GM23338 (cell line): ENCODE results near the gene CD276. TPM values are rescaled to one million over a fixed set of nuclear protein-coding genes. Genes with fewer than 3 reads are reported as not detected.

Experiments used
- ATAC-seq: fragments of 200-7000 bp; cut with Tn5 transposase; 3 replicates; pipeline ENCODE4 v1.9.1; 2020
- DNase-seq: peaks from one replicate; pipeline ENCODE4 v3.0.0-alpha.2; 2015; ENCODE audit warnings: low spot score
- H2AFZ ChIP-seq: fragments of 200-600 bp; sonication (generic); 2 replicates; pipeline ENCODE4 v1.8.0; 2016; ENCODE audit warnings: antibody characterized with exemption, mild to moderate bottlenecking, moderate library complexity
- H3F3A ChIP-seq: fragments of 200-600 bp; sonication (generic); replicated peaks from 2 replicates; pipeline ENCODE4 v1.8.0; 2017; ENCODE audit warnings: antibody characterized with exemption, mixed run types, low read depth
- H3K27ac ChIP-seq: fragments of 200-600 bp; sonication (generic); 2 replicates; pipeline ENCODE4 v1.6.1; 2016; ENCODE audit warnings: low read depth
- H3K27me3 ChIP-seq: fragments of 200-600 bp; sonication (generic); 2 replicates; pipeline ENCODE4 v1.8.0; 2016; ENCODE audit warnings: mild to moderate bottlenecking, mixed run types, moderate library complexity; ENCODE audit not compliant: insufficient read depth
- H3K36me3 ChIP-seq: fragments of 200-600 bp; sonication (generic); 2 replicates; pipeline ENCODE4 v1.8.0; 2016; ENCODE audit warnings: mild to moderate bottlenecking; ENCODE audit not compliant: insufficient read depth
- H3K4me1 ChIP-seq: fragments of 200-600 bp; sonication (generic); 2 replicates; pipeline ENCODE4 v1.8.0; 2016; ENCODE audit warnings: mild to moderate bottlenecking, moderate library complexity; ENCODE audit not compliant: insufficient read depth
- H3K4me2 ChIP-seq: fragments of 200-600 bp; sonication (generic); 2 replicates; pipeline ENCODE4 v1.7.1; 2017; ENCODE audit warnings: mixed run types
- H3K4me3 ChIP-seq: fragments of 200-600 bp; sonication (generic); 2 replicates; pipeline ENCODE4 v1.6.1; 2016; ENCODE audit warnings: mixed run types
- H3K79me2 ChIP-seq: fragments of 200-600 bp; sonication (generic); replicated peaks from 2 replicates; pipeline ENCODE4 v1.8.0; 2017; ENCODE audit warnings: mild to moderate bottlenecking; ENCODE audit not compliant: insufficient read depth
- H3K9me2 ChIP-seq: fragments of 200-600 bp; sonication (generic); 2 replicates; pipeline ENCODE4 v1.8.0; 2017; ENCODE audit not compliant: insufficient read depth
- H4K20me1 ChIP-seq: fragments of 200-600 bp; sonication (generic); replicated peaks from 2 replicates; pipeline ENCODE4 v1.8.0; 2017; ENCODE audit warnings: mild to moderate bottlenecking; ENCODE audit not compliant: insufficient read depth
- H3K27ac Mint-ChIP-seq: 2 replicates; pipeline ENCODE4 v1.8.0; 2020; ENCODE audit warnings: inconsistent platforms, mild to moderate bottlenecking, moderate library complexity, mixed read lengths
- H3K27me3 Mint-ChIP-seq: 3 replicates; pipeline ENCODE4 v1.8.0; 2022; ENCODE audit warnings: low read depth, mild to moderate bottlenecking, moderate library complexity, mixed read lengths, inconsistent platforms; ENCODE audit not compliant: insufficient read depth, poor library complexity
- H3K36me3 Mint-ChIP-seq: 3 replicates; pipeline ENCODE4 v1.8.0; 2021; ENCODE audit warnings: low read depth, mild to moderate bottlenecking, inconsistent platforms, moderate library complexity, mixed read lengths
- H3K4me1 Mint-ChIP-seq: 3 replicates; pipeline ENCODE4 v1.8.0; 2020; ENCODE audit warnings: mild to moderate bottlenecking, inconsistent platforms, mixed read lengths
- H3K4me3 Mint-ChIP-seq: 3 replicates; pipeline ENCODE4 v1.8.0; 2021; ENCODE audit warnings: moderate library complexity, mild to moderate bottlenecking, inconsistent platforms, mixed read lengths
- H3K9me3 Mint-ChIP-seq: 3 replicates; pipeline ENCODE4 v1.8.0; 2020; ENCODE audit warnings: moderate library complexity, mild to moderate bottlenecking, inconsistent platforms, mixed read lengths
- CREB1 ChIP-seq: fragments of 250-450 bp; sonication (Bioruptor Pico); IDR thresholded peaks from 2 replicates; pipeline ENCODE4 v1.5.0; 2020; ENCODE audit warnings: low read depth, mild to moderate bottlenecking, moderate library complexity
- EZH2 ChIP-seq: fragments of 200-600 bp; sonication (generic); IDR thresholded peaks from one replicate; pipeline ENCODE4 v1.8.0; 2017; ENCODE audit warnings: antibody characterized with exemption, mild to moderate bottlenecking, low read depth; ENCODE audit not compliant: unreplicated experiment
- EZH2phosphoT487 ChIP-seq: fragments of 200-600 bp; sonication (generic); IDR thresholded peaks from one replicate; pipeline ENCODE4 v1.8.1; 2018; ENCODE audit warnings: antibody characterized with exemption; ENCODE audit not compliant: unreplicated experiment
- JUNB ChIP-seq: IDR thresholded peaks from one replicate; pipeline ENCODE4 v1.6.1; 2016; ENCODE audit warnings: antibody characterized with exemption; ENCODE audit not compliant: unreplicated experiment
- NANOG ChIP-seq: IDR thresholded peaks from 2 replicates; pipeline ENCODE4 v1.6.1; 2016; ENCODE audit warnings: antibody characterized with exemption, borderline replicate concordance
- POLR2AphosphoS5 ChIP-seq: IDR thresholded peaks from 2 replicates; pipeline ENCODE4 v1.6.1; 2016; ENCODE audit warnings: antibody characterized with exemption, low read depth
- STAT1 ChIP-seq: IDR thresholded peaks from one replicate; pipeline ENCODE4 v1.6.1; 2016; ENCODE audit warnings: antibody characterized with exemption; ENCODE audit not compliant: unreplicated experiment
- ZNF114 ChIP-seq: fragments of 250-450 bp; sonication (Bioruptor Pico); IDR thresholded peaks from 2 replicates; pipeline ENCODE4 v1.5.0; 2020; ENCODE audit warnings: mild to moderate bottlenecking, moderate library complexity
- ZNF331 ChIP-seq: fragments of 250-450 bp; sonication (Bioruptor Pico); IDR thresholded peaks from 2 replicates; pipeline ENCODE4 v1.5.0; 2020; ENCODE audit warnings: low read depth, mild to moderate bottlenecking, moderate library complexity
- polyA plus RNA-seq: library from polyadenylated mRNA; unstranded; fragments of >200 nt; fragmentation: Nextera tagmentation; extraction: Ambion mirVana; gene quantifications from 2 replicates; pipeline ENCODE4 v1.2.1, GENCODE V29; 2016
- total RNA-seq: library from RNA; depleted of rRNA; stranded (reverse); fragments of >200 nt; shearing (Covaris generic); gene quantifications from 2 replicates; pipeline ENCODE4 v1.2.3, GENCODE V29; 2014
- TF ChIP-seq, protein P1 (sequence below): fragments of 250-450 bp; sonication (Bioruptor Pico); IDR thresholded peaks from 2 replicates; pipeline ENCODE4 v1.5.0; 2020; ENCODE audit warnings: mild to moderate bottlenecking, moderate library complexity
- TF ChIP-seq, protein P2 (sequence below): IDR thresholded peaks from one replicate; pipeline ENCODE4 v1.6.1; 2018; ENCODE audit warnings: antibody characterized with exemption; ENCODE audit not compliant: unreplicated experiment
- TF ChIP-seq, protein P3 (sequence below), 2 experiments: fragments of 200-600 bp in 1 of 2; sonication (generic) in 1 of 2; conservative IDR thresholded peaks; 2 replicates each; pipeline versions ENCODE4 v1.5.1 to v1.6.1; 2016 to 2017; ENCODE audit warnings: antibody characterized with exemption in 2 of 2, low read depth in 2 of 2, mild to moderate bottlenecking in 2 of 2, moderate library complexity in 1 of 2

CD276 gene
- total and polyA plus RNA-seq, 2 experiments from 2014 or later = 60.9 to 158 TPM

DNA sequence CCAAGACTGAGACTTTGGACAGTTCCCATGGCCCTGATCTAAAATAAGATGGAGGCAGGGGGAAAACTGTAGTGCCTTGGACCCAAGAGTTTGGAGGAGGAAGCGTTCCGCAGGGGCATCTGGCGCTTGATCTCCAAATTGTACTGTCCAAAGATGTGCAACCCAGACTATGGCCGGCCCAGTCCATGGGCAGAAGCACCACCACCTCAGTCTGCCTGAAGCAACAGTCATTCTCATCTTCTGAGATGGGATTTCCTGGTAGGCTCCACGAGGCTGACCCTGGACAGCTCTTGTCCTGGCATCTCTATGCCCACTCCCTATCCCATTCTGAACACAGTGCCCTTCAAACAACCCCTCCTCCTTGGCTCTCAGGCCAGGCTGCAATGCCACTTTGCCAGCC is 65.3 kb downstream of the CD276 start:
- Mint-ChIP-seq H3K36me3 (no peaks in the 10 kb centered on the region; the same call in 2 of the 3 replicates), H3K4me1 (peaks cover 55% of the 10 kb centered on the region), H3K27me3 (peaks cover 24% of the 10 kb centered on the region), H3K9me3 (no peaks in the 10 kb centered on the region), H3K27ac (no peak overlapping the region), H3K4me3 (no peak overlapping the region)
- Histone ChIP-seq H3K36me3 (no peaks in the 10 kb centered on the region), H3K4me1 (peaks cover 27% of the 10 kb centered on the region), H3K79me2 (no peaks in the 10 kb centered on the region), H3K27me3 (peaks cover 16% of the 10 kb centered on the region), H2AFZ (no peak overlapping the region), H4K20me1 (no peaks in the 10 kb centered on the region), H3F3A (no peaks in the 10 kb centered on the region; the same call in 1 of the 2 replicates), H3K27ac (no peak overlapping the region), H3K4me3 (no peak overlapping the region), H3K9me2 (no peaks in the 10 kb centered on the region), H3K4me2 (no peak overlapping the region)
- ATAC-seq (no peak), DNase-seq (no peak)
- TF ChIP-seq ZNF331 (CRISPR knock-in tag) = no peak
- no peak for TF ChIP-seq STAT1
- TF ChIP-seq, protein P1, sequence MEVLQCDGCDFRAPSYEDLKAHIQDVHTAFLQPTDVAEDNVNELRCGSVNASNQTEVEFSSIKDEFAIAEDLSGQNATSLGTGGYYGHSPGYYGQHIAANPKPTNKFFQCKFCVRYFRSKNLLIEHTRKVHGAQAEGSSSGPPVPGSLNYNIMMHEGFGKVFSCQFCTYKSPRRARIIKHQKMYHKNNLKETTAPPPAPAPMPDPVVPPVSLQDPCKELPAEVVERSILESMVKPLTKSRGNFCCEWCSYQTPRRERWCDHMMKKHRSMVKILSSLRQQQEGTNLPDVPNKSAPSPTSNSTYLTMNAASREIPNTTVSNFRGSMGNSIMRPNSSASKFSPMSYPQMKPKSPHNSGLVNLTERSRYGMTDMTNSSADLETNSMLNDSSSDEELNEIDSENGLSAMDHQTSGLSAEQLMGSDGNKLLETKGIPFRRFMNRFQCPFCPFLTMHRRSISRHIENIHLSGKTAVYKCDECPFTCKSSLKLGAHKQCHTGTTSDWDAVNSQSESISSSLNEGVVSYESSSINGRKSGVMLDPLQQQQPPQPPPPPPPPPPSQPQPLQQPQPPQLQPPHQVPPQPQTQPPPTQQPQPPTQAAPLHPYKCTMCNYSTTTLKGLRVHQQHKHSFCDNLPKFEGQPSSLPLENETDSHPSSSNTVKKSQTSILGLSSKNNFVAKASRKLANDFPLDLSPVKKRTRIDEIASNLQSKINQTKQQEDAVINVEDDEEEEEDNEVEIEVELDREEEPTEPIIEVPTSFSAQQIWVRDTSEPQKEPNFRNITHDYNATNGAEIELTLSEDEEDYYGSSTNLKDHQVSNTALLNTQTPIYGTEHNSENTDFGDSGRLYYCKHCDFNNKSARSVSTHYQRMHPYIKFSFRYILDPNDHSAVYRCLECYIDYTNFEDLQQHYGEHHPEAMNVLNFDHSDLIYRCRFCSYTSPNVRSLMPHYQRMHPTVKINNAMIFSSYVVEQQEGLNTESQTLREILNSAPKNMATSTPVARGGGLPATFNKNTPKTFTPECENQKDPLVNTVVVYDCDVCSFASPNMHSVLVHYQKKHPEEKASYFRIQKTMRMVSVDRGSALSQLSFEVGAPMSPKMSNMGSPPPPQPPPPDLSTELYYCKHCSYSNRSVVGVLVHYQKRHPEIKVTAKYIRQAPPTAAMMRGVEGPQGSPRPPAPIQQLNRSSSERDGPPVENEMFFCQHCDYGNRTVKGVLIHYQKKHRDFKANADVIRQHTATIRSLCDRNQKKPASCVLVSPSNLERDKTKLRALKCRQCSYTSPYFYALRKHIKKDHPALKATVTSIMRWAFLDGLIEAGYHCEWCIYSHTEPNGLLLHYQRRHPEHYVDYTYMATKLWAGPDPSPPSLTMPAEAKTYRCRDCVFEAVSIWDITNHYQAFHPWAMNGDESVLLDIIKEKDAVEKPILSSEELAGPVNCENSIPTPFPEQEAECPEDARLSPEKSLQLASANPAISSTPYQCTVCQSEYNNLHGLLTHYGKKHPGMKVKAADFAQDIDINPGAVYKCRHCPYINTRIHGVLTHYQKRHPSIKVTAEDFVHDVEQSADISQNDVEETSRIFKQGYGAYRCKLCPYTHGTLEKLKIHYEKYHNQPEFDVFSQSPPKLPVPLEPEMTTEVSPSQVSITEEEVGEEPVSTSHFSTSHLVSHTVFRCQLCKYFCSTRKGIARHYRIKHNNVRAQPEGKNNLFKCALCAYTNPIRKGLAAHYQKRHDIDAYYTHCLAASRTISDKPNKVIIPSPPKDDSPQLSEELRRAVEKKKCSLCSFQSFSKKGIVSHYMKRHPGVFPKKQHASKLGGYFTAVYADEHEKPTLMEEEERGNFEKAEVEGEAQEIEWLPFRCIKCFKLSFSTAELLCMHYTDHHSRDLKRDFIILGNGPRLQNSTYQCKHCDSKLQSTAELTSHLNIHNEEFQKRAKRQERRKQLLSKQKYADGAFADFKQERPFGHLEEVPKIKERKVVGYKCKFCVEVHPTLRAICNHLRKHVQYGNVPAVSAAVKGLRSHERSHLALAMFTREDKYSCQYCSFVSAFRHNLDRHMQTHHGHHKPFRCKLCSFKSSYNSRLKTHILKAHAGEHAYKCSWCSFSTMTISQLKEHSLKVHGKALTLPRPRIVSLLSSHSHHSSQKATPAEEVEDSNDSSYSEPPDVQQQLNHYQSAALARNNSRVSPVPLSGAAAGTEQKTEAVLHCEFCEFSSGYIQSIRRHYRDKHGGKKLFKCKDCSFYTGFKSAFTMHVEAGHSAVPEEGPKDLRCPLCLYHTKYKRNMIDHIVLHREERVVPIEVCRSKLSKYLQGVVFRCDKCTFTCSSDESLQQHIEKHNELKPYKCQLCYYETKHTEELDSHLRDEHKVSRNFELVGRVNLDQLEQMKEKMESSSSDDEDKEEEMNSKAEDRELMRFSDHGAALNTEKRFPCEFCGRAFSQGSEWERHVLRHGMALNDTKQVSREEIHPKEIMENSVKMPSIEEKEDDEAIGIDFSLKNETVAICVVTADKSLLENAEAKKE (CRISPR knock-in tag) = no peak
- TF ChIP-seq, protein P2, sequence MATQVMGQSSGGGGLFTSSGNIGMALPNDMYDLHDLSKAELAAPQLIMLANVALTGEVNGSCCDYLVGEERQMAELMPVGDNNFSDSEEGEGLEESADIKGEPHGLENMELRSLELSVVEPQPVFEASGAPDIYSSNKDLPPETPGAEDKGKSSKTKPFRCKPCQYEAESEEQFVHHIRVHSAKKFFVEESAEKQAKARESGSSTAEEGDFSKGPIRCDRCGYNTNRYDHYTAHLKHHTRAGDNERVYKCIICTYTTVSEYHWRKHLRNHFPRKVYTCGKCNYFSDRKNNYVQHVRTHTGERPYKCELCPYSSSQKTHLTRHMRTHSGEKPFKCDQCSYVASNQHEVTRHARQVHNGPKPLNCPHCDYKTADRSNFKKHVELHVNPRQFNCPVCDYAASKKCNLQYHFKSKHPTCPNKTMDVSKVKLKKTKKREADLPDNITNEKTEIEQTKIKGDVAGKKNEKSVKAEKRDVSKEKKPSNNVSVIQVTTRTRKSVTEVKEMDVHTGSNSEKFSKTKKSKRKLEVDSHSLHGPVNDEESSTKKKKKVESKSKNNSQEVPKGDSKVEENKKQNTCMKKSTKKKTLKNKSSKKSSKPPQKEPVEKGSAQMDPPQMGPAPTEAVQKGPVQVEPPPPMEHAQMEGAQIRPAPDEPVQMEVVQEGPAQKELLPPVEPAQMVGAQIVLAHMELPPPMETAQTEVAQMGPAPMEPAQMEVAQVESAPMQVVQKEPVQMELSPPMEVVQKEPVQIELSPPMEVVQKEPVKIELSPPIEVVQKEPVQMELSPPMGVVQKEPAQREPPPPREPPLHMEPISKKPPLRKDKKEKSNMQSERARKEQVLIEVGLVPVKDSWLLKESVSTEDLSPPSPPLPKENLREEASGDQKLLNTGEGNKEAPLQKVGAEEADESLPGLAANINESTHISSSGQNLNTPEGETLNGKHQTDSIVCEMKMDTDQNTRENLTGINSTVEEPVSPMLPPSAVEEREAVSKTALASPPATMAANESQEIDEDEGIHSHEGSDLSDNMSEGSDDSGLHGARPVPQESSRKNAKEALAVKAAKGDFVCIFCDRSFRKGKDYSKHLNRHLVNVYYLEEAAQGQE = no peak
- TF ChIP-seq EZH2 = no peak
- no peak for TF ChIP-seq ZNF114 (CRISPR knock-in tag)
- TF ChIP-seq POLR2AphosphoS5 = no peak
- TF ChIP-seq JUNB = no peak
- TF ChIP-seq NANOG = no peak
- TF ChIP-seq, protein P3, sequence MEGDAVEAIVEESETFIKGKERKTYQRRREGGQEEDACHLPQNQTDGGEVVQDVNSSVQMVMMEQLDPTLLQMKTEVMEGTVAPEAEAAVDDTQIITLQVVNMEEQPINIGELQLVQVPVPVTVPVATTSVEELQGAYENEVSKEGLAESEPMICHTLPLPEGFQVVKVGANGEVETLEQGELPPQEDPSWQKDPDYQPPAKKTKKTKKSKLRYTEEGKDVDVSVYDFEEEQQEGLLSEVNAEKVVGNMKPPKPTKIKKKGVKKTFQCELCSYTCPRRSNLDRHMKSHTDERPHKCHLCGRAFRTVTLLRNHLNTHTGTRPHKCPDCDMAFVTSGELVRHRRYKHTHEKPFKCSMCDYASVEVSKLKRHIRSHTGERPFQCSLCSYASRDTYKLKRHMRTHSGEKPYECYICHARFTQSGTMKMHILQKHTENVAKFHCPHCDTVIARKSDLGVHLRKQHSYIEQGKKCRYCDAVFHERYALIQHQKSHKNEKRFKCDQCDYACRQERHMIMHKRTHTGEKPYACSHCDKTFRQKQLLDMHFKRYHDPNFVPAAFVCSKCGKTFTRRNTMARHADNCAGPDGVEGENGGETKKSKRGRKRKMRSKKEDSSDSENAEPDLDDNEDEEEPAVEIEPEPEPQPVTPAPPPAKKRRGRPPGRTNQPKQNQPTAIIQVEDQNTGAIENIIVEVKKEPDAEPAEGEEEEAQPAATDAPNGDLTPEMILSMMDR (conservative IDR thresholded peaks at IDR 0.05; ENCODE audit: low read depth in 2 of 2) = no peak
- TF ChIP-seq CREB1 (CRISPR knock-in tag) = no peak
- no peak for TF ChIP-seq EZH2phosphoT487
